Measurements from ENCODE around the gene DNASE1. TPM values are rescaled to one million over a fixed set of nuclear protein-coding genes. Genes with fewer than 3 reads are reported as not detected.
"Not testable (repeated sequence)": the region's sequence is repeated elsewhere in the genome, so short reads cannot be mapped to it uniquely, and the experiment has no call there.

DNASE1 gene
- total RNA-seq, 1 experiment from 2014 or later: 26.0 TPM

DNA sequence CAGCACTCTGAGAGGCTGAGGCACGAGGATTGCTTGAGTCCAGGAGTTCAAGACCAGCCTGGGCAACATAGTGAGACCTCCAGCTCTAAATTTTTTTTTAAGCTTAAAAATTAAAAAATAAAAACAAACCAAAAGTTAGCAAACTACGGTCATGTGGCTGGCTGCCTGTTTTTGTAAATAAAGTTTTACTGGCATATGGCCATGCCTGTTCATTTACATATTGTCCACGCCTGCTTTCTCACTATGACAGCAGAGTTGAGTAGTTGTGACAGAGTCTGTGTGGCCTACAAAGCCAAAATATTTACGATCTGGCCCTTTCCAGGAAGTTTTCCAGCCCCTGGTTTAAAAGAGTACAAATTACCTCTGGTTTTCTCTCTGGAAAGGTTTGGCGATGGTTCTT lies 46.4 kb upstream of the DNASE1 start:
- CTCF ChIA-PET: no interaction called here
- no peak overlapping the region for H3K4me3 Mint-ChIP-seq (ENCODE audit: low read depth, unreplicated experiment)
- no peaks in the 10 kb centered on the region for H3K9me3 Mint-ChIP-seq (ENCODE audit: low read depth, unreplicated experiment)
- H3K27me3 Mint-ChIP-seq (ENCODE audit: unreplicated experiment): no peaks in the 10 kb centered on the region
- no peak for DNase-seq
- H3K27ac Mint-ChIP-seq (ENCODE audit: unreplicated experiment): no peak overlapping the region
- intact Hi-C loops (cut with micrococcal nuclease; ENCODE audit: unreplicated experiment): no loop called here
- H3K36me3 Mint-ChIP-seq (ENCODE audit: insufficient read depth, unreplicated experiment): peaks cover 47% of the 10 kb centered on the region
- BruUV-seq (replicated peaks): no TSS peak
- TF ChIP-seq, protein P1, sequence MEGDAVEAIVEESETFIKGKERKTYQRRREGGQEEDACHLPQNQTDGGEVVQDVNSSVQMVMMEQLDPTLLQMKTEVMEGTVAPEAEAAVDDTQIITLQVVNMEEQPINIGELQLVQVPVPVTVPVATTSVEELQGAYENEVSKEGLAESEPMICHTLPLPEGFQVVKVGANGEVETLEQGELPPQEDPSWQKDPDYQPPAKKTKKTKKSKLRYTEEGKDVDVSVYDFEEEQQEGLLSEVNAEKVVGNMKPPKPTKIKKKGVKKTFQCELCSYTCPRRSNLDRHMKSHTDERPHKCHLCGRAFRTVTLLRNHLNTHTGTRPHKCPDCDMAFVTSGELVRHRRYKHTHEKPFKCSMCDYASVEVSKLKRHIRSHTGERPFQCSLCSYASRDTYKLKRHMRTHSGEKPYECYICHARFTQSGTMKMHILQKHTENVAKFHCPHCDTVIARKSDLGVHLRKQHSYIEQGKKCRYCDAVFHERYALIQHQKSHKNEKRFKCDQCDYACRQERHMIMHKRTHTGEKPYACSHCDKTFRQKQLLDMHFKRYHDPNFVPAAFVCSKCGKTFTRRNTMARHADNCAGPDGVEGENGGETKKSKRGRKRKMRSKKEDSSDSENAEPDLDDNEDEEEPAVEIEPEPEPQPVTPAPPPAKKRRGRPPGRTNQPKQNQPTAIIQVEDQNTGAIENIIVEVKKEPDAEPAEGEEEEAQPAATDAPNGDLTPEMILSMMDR (IDR thresholded peaks at IDR 0.05; ENCODE audit: unreplicated experiment): no peak
- peaks cover 22% of the 10 kb centered on the region for H3K4me1 Mint-ChIP-seq (ENCODE audit: low read depth, unreplicated experiment)

DNA sequence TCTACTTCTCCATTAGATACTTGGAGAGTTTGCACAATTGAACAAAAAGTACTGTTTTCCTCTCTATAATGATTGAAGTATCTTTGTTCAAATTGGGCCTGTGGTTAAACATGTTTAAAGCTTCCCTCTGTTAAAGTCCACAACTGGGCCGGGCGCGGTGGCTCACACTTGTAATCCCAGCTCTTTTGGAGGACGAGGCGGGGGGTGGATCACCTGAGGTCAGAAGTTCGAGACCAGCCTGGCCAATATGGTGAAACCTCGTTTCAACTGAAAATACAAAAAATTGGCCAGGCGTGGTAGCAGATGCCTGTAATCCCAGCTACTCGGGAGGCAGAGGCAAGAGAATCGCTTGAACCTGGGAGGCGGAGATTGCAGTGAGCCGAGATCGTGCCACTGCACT lies 45.5 kb upstream of the DNASE1 start:
- peaks cover 52% of the 10 kb centered on the region for H3K36me3 Mint-ChIP-seq (ENCODE audit: insufficient read depth, unreplicated experiment)
- BruUV-seq (replicated peaks); H3K4me3 Mint-ChIP-seq (ENCODE audit: low read depth, unreplicated experiment); CTCF ChIA-PET; H3K27me3 Mint-ChIP-seq (ENCODE audit: unreplicated experiment); DNase-seq; H3K27ac Mint-ChIP-seq (ENCODE audit: unreplicated experiment); intact Hi-C loops (cut with micrococcal nuclease; ENCODE audit: unreplicated experiment); H3K9me3 Mint-ChIP-seq (ENCODE audit: low read depth, unreplicated experiment): not testable (repeated sequence)
- H3K4me1 Mint-ChIP-seq (ENCODE audit: low read depth, unreplicated experiment): peaks cover 27% of the 10 kb centered on the region

DNA sequence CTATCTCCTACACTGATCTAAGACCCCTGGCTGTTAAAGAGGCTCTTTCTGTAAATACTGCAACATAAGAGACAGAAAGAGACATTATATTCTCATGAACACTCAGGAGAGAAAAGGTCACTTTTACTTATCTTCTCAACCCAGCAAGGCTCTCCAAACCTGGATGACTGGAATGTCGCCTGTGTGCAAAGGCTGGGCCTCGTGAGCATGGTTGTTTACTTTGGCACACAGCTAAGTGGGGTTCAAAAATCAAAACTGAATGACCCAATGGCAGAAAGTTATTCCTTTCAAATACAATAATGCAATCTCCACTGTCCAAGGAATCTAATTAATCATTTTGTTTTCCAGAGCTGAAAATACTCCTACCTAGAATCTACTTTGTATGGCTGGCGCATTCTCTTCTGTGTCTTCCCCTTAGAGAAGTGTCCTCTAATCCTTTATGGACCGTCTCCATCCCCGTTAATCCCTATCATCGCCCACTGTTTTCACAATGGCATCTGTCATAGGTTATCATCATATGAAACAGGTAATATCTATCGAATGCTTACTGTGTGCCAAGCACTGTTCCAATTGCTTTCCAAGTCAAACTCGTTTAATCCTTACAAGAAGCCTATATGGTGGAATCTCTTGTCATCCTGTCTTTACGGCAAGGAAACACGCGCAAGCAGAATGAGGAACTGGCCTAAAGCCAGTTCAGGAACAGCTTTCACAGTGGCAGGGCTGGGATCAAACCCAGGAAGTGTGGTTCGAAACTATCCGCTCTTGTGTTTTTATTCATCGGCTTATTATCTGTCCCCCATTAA lies 44.4 kb upstream of the DNASE1 start:
- no peaks in the 10 kb centered on the region for H3K27me3 Mint-ChIP-seq (ENCODE audit: unreplicated experiment)
- H3K36me3 Mint-ChIP-seq (ENCODE audit: insufficient read depth, unreplicated experiment): peaks cover 52% of the 10 kb centered on the region
- no peaks in the 10 kb centered on the region for H3K9me3 Mint-ChIP-seq (ENCODE audit: low read depth, unreplicated experiment)
- TSS peak; percentile 25 for BruUV-seq (replicated peaks)
- H3K4me3 Mint-ChIP-seq (ENCODE audit: low read depth, unreplicated experiment): peak overlapping the region; percentile 98
- intact Hi-C loops (cut with micrococcal nuclease; ENCODE audit: unreplicated experiment): no loop called here
- TF ChIP-seq, protein P1 (IDR thresholded peaks at IDR 0.05; ENCODE audit: unreplicated experiment): no peak
- peaks cover 29% of the 10 kb centered on the region for H3K4me1 Mint-ChIP-seq (ENCODE audit: low read depth, unreplicated experiment)
- no peak for DNase-seq
- peak overlapping the region; percentile 49 for H3K27ac Mint-ChIP-seq (ENCODE audit: unreplicated experiment)
- CTCF ChIA-PET: no interaction called here

DNA sequence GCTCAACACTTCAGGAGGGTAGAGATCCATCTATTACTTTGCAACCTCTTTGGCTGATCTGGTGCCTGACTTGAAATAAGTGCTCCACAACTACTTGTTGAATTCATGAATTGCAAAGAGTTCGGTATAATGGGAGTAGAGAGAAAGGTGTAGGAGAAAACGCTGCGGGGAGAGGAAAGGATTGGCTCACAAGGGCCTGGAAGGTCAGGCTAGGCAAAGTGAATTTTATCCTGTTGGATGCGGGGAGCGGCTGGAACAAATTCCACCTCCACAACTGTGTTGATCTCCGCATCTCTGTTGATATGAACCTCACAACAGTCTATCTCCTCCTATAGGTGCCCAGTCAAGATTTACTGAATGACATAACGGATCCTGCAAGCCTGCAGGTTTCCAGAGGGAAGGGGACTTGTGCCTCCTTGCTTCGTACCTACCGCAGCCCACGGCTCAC lies 43.8 kb upstream of the DNASE1 start:
- no peaks in the 10 kb centered on the region for H3K27me3 Mint-ChIP-seq (ENCODE audit: unreplicated experiment)
- DNase-seq: no peak
- TF ChIP-seq, protein P1 (IDR thresholded peaks at IDR 0.05; ENCODE audit: unreplicated experiment): no peak
- peaks cover 52% of the 10 kb centered on the region for H3K36me3 Mint-ChIP-seq (ENCODE audit: insufficient read depth, unreplicated experiment)
- intact Hi-C loops (cut with micrococcal nuclease; ENCODE audit: unreplicated experiment): no loop called here
- no peaks in the 10 kb centered on the region for H3K9me3 Mint-ChIP-seq (ENCODE audit: low read depth, unreplicated experiment)
- CTCF ChIA-PET: no interaction called here
- H3K4me1 Mint-ChIP-seq (ENCODE audit: low read depth, unreplicated experiment): peaks cover 35% of the 10 kb centered on the region
- peak overlapping the region; percentile 98 for H3K4me3 Mint-ChIP-seq (ENCODE audit: low read depth, unreplicated experiment)
- BruUV-seq (replicated peaks): no TSS peak
- H3K27ac Mint-ChIP-seq (ENCODE audit: unreplicated experiment): peak overlapping the region; percentile 49
